HG02763 (cell line): ENCODE data around the gene SNX5.
"Not testable (repeated sequence)": the region's sequence is repeated elsewhere in the genome, so short reads cannot be mapped to it uniquely, and the experiment has no call there.

Source experiments
- ATAC-seq: cut with Tn5 transposase; IDR thresholded peaks from one replicate; pipeline ENCODE4 v1.9.1; 2021; ENCODE audit warnings: mild to moderate bottlenecking, moderate library complexity; ENCODE audit not compliant: unreplicated experiment

The SNX5 gene

DNA sequence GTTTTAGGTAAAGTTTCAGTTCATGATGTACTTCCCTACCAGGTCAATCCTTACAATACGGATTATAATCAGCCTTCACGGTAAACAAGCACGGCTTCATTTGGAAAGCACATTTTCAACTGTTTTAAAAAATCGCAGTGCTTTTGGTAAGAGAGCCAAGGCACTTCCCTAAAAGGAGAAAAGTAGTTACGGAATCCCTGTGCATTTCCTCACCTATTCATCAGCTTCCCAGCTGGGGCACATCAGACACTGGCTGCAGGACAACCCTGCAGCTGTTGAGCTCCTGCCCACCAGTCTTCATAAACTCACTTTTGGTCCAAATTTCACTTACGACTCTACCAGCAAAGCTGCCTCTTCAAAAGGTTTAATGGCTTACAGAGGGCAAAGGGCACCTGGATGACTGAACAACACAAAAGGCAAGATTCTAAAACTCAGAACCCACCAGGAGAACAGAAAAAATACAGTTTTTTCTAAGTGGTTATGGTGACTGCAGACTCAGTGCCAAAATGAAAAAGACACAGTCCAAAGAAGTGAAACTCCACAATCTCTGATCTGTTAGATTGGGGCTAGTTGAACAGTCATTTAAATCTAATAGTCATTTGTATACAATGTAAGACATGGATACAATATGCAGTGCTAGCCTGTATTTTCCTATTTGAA is 7.5 kb downstream of the SNX5 start:
- no peak for ATAC-seq

DNA sequence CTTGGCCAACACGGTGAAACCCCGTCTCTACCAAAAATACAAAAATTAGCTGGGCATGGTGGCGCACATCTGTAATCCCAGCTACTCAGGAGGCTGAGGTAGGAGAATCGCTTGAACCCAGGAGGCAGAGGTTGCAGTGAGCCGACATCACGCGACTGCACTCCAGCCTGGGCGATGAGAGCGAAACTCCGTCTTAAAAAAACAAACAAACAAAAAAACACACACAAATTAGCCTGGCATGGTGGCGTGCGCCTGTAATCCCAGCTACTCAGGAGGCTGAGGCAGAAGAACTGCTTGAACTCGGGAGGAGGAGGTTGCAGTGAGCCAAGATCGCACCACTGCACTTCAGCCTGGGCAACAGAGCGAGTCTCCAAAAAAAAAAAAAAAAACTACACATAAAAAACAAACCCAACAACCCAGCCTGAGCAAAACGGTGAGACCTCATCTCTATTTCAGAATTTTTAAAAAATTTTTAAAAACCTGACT is 8.2 kb downstream of the SNX5 start:
- ATAC-seq = not testable (repeated sequence)

DNA sequence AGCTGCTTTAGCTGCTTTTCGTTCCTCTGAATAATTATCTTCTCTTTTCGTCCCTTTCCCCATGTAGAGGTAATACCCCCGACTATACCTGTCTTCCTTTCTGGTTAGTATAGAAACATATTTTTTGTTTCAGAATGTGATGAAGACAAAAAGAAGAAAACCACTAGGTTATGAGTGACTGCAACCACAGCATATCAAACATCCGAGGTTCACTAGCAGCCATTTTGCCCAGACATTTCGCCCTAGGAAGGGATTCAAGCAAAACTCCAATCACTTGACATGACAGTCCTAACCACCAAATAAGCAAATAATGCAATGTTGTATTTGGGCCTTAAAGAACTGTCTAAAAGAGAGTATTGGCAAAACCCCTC is 9.4 kb downstream of the SNX5 start:
- ATAC-seq = no peak

DNA sequence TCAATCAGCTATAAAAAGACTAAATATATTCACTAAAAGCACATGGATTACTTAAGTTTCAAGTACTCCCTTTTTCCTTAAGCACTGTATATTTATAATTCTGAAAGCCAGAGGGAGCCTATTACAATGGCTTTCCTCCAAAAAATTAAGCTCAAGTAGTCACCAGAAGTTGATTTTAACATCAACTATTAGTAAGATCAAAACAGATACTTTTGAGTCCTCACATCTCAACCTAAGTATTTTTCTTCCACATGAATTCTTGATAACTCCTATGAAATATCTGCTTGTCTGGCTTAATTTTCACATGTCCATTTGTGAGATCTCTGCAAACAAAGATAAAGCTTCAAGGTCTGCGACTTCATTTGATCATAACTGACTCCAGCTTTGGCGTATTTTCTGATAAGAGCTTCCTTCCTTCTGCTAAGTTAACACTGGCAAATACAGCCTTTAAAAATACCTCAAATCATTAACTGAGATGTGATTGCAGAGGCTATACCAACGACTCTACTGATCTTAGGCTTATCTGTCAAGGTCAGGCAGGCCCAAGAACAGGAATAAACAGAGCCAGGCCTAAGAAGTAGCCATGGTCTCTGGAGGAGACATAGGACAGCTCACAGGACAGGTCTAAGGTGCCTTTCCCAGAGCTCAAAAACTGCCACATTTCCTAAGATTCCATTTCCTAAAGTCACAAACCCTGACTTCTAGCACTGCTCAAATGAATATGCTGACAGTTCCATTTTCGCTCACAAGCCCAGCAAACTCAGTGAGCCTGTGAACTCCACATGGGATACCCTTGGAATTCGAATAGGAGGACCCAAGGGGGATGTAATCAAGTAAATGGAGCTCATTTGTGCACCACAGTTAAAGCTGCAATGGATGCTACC is 10.0 kb downstream of the SNX5 start:
- ATAC-seq = no peak

DNA sequence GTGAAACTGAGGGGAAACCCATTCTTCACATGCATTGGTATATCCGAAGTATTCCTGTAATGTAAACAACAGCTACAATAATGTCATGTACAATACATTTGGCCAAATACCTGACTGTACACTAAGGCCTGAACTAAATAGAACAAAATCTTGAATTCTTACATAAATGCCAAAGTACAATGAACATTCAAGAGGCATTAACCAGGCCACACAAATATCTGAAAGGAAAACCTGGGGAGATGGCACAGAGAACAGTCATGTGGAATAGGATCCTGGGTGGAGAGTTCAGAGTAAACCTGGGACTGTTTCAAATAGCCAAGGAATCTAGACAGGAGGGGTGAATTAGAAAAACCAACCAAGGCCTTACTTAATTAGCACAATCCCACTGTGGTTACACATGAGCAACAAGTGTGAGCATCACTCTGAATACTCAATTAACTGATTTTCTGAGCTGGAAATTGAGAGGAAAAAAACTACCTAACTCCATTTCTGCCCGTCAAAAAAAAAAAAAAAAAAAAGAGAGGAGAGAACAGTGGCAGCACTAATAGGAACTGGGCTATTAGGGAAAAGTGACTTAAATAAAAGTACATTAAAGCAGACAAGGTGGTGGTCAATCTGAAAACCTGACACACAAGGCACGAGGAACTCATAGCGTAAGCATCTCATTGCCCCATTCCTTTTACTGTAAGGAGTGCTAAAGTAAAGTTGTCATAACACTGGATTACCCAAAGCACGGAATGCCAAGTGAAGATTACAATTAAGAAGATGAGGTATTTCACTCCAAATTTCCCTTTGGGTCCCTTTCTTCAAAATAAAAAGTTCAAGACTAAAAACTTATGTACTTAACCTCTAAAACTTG is 10.9 kb downstream of the SNX5 start:
- no peak for ATAC-seq

DNA sequence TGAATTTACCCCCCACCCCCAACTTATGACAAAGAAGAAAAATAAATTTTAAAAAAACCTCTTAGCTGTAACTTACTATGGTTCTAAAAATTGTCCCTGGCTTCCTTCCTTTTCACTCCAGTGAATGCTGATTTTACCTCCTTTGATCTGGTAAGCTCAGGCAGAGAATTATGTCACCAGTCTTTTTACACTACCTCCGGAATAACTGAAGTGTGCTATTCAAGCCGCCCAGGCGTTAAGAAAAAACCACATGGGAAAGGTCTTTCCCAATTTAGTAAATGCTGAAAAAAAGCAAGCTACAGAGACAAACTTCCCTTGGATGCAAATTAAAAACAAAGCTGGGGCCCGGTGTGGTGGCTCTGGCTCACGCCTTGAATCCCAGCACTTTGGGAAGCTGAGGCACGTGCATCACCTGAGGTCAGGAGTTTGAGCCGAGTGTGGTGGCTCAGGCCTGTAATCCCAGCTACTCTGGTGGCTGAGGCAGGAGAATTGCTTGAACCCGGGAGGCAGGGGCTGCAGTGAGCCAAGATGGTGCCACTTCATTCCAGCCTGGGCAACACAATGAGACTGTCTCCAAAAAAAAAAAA is 12.4 kb downstream of the SNX5 start:
- ATAC-seq = no peak

DNA sequence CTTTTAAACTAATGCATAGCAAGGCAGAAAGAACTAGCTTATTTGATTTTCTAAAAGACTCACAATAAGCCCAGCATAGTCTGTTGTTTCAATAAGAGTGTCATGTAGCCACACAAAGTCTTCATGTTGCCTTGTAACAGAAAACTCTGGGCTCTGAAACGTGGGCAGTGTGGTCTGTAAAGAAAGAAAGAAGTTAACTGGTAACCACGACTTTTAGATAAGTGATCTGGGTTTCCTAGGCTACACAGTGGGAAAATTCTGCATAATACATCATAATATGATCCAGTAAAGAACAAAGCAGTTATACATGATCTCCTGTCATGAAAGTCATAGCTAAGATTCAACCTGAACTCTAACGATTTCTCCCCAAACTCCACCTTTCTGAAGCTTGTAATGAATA is 13.3 kb downstream of the SNX5 start:
- no peak for ATAC-seq

DNA sequence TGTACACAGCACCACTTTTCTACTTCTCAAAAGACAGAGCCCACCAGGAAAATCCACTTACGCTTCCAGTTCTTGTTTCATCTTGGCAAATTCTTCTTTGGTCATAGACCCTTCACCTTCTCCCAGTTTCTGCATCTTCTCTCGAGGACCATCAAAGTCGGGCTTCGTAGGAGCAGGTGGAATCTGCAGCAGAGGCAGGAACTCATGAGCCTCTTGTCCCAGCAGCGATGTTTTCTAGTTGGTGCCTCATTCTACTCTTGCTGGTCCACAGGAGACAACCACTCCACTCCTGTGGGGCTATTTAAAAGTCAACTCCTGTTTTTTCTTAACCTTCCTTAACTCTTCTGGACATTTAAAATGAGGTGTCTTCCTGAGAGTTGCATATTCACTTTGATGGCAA is 14.7 kb downstream of the SNX5 start:
- no peak for ATAC-seq

DNA sequence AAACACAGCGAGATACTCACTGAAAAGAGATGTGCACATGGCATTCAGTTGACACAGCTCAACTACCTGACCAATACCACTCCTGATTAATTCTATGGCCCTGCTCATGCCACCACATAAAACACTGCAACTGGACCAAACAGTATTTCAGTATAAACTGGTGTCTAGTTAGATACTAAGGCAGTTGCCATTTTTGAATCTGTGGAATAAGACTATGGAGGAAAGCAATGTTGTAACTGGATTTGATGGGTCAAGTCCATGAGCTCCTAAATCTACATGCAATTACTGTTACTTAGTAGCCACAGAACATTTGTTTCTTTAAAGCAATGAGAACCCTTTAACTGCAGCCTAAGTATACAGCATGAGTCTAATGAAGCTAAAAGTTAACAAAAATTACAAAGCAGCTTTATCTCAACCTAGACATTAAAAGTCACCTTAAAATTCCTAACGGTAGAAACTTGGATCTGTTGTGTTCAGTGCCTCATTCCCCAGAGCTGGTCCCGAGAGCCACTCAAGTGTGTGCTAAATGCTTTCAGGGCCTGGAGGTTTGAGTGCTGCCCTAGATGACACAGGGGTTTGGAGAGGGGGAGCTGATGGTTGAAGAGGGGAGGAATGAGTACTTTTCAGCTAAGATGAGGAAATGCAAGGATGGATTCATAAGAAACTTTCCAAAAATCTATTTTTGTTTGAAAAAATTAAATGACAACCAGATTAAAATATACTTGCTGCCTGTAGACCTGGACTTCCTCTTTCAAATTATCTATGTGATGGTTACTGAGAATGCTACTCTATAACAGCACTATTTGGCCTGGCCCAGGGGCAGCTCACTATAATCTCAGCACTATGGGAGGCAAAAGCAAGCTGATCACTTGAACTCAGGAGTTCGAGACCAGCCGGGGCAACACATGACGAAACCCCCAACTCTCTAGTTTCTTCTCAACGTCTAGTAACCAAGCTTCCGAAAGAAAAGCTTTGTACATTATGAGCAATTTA is 15.6 kb downstream of the SNX5 start:
- no peak for ATAC-seq

DNA sequence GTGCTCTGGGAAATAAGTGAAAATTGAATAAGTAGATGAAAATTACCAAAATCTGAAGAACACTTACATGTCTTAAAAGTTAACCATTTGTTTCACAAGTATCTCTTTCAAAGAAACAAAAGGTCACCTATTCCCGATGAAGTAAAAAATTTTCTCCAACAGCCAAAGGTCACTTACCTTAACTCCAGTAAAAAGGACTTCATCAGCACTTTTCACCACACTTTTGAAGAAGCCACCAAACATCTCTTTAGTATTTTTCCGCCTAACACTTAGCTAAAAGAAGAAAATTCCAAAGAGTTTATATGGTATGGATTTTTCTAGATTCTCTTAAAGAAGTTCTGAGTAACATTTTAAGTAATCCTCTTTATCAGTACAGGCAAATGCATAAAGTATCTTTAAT is 17.3 kb downstream of the SNX5 start:
- ATAC-seq = no peak

DNA sequence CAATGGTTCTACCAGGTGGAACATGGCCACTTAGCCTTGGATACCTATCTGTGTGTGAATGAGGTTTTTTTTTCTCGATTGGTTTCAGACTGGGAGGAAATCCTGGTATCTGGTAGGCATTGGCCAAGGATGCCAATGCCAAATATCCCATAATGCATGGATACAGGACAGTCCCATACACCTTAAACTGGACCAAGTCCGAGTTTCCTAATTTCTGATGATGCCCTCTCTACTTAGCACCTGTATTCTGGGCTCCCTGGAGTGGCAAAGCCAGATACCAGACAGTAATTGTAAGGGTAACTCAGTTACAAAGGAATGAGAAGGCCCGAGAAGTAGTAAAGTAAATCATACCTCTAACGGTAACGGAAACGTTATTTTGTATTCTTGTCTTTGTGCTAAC is 17.9 kb downstream of the SNX5 start:
- no peak for ATAC-seq

DNA sequence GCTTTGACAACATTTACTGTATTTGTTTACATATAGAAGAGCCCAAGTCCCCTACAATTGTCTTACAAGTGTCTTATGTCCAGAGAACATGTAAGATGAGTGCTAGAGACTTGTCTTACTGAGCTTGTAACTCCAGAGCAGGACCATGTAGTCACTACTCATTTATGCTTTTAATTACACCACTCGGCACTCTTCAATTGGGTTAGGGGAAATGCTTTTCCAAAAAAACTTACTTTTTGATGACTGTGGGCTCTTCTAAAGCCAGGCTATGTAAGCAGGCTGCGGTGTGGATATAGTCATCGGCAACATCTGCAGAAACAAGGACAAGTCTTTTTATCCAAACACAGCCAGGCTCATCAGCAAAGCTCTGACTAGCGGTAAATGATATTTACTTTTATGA is 18.7 kb downstream of the SNX5 start:
- ATAC-seq = no peak

DNA sequence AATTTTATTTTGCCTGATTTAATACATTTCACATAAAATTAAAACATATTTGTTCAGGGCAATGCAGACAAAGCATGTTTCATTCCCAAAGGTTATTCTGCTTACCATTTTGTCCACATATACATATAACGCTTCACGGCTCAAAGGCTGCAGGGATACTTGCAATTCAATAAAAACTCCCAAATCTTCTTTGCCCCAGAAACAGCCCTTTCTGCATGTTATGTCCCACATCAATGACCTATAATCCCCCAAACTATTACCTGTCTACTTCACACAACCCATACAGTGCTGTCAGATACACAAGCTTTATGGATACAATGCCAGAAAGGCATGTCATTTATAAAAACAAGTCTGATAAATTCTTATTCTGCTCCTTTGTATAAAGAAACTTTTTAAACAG is 20.2 kb downstream of the SNX5 start:
- no peak for ATAC-seq

DNA sequence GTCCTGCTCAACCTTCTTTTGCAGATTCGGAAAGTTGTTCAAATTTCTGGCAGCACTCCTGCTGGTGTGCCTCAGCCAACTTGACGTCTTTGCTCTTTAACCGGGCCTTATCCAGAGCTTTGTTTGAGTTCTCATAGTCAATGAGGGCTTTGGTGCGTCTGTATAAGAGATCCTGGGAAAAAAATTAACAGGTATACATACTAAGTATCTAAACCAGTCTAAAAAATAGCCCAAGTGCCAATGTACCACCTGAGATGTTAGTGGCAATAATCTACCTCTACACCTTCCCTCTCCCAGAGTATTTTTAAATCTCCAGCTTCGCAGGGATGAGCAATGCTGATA is 21.1 kb downstream of the SNX5 start:
- ATAC-seq = no peak

DNA sequence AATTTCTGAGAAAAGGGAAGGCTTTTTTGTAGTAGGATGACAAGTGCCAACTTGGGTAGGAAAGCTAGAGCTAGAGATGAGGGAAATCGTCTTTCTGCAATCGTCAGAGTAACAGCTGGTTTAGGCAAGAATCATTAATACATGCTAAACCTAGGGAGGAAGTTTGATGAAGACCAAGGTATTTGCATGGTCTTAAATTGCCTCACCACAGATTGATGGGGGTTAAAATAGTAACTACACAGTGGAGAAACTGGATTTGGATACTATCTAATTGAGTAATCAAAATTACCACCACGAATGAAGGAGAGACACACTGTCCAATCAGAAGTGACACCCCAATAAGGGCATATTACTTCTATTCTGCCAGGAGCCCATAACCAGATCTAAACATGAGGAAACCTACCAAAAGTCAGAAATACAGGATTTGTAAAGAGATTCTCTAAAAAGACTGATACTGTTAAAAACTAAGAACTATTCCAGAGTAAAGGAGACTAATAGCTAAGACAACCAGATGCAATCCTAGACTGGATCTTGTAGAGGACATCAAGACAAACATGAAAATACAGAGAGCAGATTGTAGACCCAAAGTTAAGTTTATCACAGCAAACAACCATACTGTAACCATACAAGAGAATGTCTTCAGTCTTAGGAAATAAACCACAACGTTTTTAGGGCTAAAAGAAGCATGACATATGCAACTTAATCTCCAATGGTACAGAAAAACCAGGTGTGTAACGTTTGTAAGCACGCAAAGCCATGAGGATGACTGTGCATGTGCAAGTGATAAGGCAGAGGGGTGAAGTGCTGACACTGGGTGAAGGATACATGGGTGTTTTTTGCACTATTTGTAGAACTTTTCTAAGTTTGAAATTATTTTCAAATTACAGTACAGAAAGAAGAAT is 21.8 kb downstream of the SNX5 start:
- ATAC-seq = no peak

DNA sequence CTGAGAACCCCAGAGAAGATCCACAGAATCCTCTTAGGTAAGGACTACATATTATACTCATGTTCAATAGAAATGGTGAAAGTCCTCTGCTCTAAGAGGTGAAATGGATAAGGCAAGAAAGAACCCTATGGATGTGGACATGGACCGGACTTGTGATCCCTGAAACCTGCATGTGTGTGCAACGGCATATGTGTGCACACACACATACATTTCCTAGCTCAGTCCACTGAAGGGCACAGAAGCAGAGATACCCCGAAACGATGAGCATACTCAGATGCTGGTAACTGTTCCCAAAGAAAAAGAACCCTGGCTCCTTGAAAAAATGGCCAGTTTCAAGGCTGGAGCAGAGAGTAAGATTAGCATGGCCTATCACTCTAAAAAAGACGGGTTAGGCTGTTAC is 22.6 kb downstream of the SNX5 start:
- no peak for ATAC-seq

DNA sequence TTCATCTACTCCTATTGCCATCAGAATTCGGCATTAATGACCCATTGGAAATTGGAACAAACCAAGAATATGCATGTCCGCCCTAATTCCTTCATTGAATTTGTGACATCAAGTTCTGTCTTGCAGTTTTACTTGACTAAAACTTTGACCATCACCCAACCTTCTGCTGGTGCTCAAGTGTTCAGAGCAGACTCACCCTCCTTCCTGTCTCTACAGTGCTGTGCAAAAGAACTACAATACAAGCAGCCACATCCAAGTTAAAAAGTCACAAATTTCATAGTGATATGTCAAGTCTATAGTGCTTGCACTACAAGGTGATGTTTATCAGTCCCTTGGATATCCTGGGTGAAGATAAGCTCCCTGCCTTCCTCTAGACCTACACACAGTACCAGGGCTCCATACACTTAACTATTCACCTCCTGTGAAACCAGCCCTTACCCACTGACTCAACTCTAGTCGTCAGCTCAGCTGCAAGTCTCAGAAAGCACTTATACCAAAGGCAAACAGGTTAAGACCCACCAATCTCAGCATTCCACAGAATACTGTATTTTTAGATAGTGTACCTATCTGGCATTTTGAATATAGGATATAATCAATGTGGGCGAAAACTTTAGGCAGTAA is 23.6 kb downstream of the SNX5 start:
- no peak for ATAC-seq

DNA sequence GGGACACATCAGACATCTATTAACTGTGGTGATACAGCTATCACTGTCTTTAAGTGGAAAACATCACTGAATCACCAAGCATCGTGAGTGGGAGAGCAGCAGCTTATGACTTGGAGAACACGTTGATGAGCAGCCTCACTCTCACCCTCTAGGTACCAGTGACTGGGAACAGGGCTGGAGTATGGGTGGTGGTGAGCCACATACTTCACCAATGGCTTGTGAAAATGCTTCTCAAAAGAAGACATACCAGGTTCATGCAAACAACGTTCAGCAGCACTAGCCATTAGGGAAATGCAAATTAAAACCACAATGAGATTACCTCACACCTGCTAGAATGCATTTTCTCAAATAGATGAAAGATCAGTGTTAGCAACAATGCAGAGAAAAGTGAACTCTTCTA is 25.3 kb downstream of the SNX5 start:
- ATAC-seq = peak; percentile 59

DNA sequence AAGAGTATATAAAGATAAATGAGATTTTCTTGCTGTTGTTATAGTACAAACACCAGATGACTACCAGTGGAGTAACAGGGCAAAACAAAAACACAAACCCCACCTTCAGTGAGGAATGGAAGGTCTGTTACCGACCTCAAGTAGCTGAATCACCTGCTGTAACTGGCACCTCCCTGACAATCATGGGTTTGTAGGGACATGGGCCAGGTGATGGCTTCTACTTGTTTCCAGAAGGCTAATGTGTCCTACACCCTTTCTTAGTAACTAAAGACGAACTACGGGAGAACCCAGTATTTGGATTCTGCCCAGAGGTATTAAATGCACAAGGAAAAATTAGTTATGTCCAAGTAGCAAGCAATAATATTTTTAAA is 26.8 kb downstream of the SNX5 start:
- ATAC-seq = no peak
